SU-DHL-6 (cell line): ENCODE results near the gene CNPY4.

ENCODE experiments used
- EZH2phosphoT487 ChIP-seq: fragments of 200-600 bp; sonication (generic), shearing (Covaris generic); conservative IDR thresholded peaks from 2 replicates; pipeline ENCODE4 v1.6.1; 2018; ENCODE audit warnings: mild to moderate bottlenecking, antibody characterized with exemption, low read length, moderate library complexity, mixed read lengths
- TF ChIP-seq, protein P1 (sequence below): fragments of 200-600 bp; sonication (generic); IDR thresholded peaks from one replicate; pipeline ENCODE4 v1.5.1; 2017; ENCODE audit warnings: antibody characterized with exemption, mild to moderate bottlenecking, low read length, moderate library complexity; ENCODE audit not compliant: insufficient read depth, poor library complexity, severe bottlenecking

DNA sequence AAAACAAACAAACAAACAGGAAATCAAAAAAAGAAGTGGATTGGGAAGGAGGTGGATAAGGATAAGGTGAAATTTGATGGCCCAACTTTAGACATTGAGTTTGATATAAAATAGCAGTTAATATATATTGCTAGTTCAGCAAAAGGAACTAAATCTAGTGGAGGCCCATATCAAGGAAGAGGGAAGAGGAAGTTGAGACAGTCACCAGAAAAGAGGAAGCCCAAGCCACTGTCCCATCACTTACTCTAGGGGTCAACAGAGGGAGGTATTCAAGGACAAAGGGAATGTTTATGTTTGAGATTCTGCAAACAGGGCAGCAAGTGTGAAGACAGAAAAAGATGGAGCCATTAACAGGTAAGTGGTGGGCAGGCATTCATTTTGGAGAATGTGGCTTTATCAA lies 33.0 kb downstream of the CNPY4 start:
- TF ChIP-seq, protein P1, sequence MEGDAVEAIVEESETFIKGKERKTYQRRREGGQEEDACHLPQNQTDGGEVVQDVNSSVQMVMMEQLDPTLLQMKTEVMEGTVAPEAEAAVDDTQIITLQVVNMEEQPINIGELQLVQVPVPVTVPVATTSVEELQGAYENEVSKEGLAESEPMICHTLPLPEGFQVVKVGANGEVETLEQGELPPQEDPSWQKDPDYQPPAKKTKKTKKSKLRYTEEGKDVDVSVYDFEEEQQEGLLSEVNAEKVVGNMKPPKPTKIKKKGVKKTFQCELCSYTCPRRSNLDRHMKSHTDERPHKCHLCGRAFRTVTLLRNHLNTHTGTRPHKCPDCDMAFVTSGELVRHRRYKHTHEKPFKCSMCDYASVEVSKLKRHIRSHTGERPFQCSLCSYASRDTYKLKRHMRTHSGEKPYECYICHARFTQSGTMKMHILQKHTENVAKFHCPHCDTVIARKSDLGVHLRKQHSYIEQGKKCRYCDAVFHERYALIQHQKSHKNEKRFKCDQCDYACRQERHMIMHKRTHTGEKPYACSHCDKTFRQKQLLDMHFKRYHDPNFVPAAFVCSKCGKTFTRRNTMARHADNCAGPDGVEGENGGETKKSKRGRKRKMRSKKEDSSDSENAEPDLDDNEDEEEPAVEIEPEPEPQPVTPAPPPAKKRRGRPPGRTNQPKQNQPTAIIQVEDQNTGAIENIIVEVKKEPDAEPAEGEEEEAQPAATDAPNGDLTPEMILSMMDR, result no peak
- TF ChIP-seq EZH2phosphoT487, result no peak
